M059J (cell line): ENCODE results near the gene ATP5F1D. TPM values are rescaled to one million over a fixed set of nuclear protein-coding genes. Genes with fewer than 3 reads are reported as not detected.
"Not testable (repeated sequence)": the region's sequence is repeated elsewhere in the genome, so short reads cannot be mapped to it uniquely, and the experiment has no call there.

Experiments
- DNase-seq: peaks from one replicate; pipeline ENCODE4 v3.0.0-alpha.2; 2012; ENCODE audit warnings: low read depth
- total RNA-seq: library from RNA; depleted of rRNA; stranded (reverse); fragments of >200 nt; shearing (Covaris generic); gene quantifications from 2 replicates; pipeline ENCODE4 v1.2.3, GENCODE V29; 2014

ATP5F1D gene
- total RNA-seq, 1 experiment from 2014 or later = 69.8 TPM

DNA sequence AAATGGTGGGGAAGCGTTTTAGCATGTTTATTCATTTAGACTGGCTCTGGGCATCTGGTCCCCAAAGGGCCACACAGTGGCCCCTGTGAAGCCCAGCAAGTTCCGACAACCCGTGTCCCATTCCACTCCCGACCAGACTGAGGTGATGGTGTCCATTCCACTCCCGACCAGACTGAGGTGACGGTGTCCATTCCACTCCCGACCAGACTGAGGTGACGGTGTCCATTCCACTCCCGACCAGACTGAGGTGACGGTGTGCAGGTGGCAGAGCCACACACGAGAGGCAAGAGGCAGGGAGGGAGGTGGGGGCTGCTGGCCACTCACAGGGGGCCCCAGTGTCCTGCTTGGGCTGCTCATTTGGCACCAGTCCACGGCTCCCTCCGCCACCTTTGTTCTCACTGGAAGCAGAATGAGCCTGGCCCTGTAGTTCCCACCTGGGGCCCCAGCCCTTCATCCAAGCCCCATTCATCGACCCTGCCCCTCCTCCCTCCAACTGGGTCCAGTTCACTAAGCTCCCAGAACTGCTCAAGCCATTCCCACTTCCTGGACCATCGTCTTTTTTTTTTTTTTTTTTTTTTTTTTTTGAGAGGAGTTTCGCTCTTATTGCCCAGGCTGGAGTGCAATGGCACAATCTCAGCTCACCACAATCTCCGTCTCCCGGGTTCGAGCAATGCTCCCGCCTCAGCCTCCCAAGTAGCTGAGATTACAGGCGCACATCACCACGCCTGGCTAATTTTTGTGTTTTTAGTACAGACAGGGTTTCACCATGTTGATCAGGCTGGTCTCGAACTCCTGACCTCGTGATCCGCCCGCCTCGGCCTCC is 4.9 kb downstream of the ATP5F1D start:
- DNase-seq = not testable (repeated sequence)

DNA sequence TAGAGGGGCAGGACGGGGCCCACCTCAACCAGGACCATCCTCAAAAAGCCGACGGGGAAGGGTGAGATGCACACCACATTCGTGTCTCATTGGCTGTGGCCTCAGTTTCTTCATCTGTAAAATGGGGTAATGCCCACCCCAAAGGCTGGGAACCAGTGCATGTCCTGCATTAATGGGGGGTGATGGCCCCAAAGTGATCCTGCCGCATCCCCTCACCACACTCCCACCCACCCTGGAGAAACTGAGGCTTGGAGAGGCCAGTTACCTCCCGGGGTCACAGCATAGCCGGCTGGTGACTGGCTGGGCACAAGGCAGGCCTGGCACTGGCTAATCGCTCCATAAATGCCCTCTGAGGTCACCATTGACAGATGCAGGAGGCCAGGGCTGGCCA is 6.2 kb downstream of the ATP5F1D start:
- DNase-seq = no peak

DNA sequence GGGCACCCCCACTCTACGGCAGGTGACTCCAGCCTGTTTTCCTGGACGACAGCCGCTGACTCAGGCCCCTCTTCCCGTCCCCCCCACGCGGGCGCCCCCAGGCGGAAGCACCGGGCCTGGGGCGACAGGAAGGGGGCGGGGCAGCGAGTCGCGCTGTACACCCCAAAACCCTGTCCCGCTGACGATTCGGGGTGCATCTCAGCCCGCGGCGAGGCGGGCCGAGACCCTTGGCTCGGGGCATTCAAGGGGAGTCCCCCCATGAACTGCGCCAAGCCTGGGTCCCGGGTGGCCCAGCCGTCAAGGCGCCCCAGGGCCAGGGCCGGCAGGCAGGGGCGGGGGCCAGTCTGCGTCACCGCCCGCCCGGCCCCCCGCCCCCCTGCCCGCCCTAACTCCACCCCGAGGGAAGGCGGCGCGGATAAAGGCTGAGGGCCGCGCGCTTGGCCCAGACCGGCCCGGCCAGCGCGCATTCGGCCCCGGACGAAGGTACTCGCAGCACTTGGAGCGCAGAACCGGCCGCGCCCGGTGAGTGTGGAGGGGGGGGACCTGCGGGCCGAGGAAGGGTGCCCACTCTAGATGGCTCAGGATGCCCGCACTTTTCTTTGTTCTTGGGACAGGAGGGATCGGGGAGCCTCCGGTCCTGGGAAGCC is 6.7 kb downstream of the ATP5F1D start, which contains the start of gene MIDN:
Gene MIDN, plus strand, starts transcription at position 445 of the 647 bp plus-strand sequence. CDS start 1,714 bp downstream, outside the sequence.
- DNase-seq = peak; percentile 89

- no peak for DNase-seq
These were observed 7.3 kb downstream of the ATP5F1D start for GRCh38 chr19:1248786-1249297.

- DNase-seq = peak; percentile 95
These were observed 7.9 kb downstream of the ATP5F1D start for GRCh38 chr19:1249298-1249989.

- no peak for DNase-seq
These were observed 8.5 kb downstream of the ATP5F1D start for GRCh38 chr19:1249990-1250436.

DNA sequence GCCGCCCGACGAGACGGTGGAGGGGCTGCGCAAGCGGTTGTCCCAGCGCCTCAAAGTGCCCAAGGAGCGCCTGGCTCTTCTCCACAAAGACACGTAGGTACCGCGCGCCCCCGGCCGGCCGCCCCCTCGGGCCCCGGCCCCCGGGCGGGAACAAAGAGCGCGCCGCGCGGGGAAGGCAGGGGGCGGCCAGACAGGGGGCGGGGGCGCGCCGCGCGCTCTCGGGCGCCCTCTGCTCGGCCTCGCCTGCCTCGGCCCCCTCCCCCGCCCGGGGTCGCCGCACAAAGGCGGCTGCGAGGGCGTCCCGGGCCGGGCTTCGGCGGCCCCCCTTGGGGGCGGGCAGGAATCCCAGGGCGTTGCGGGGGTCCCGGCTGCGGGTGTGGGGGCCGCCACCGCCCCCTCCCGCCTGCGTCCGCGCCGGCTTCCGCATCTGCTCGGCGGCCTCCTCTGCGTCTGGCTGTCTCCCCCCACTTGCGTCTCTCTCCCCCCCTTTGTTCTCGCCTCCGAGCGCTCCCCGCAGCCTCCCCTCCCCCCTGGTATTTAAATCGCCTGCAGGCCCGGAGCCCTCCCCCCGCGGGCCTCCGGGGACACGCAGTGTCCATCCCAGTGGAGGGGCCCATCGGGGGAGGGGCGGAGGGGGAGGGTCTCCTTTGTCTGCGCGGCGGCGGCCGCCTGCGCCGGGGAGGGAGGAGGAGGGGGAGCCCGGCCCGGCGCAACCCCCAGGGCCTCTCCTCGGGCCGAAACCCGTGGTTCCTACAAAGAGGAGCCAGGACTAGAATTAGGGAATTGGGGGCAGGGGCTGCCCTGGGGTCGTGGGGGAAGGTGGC is 9.1 kb downstream of the ATP5F1D start:
- peak; percentile 49 for DNase-seq

DNA sequence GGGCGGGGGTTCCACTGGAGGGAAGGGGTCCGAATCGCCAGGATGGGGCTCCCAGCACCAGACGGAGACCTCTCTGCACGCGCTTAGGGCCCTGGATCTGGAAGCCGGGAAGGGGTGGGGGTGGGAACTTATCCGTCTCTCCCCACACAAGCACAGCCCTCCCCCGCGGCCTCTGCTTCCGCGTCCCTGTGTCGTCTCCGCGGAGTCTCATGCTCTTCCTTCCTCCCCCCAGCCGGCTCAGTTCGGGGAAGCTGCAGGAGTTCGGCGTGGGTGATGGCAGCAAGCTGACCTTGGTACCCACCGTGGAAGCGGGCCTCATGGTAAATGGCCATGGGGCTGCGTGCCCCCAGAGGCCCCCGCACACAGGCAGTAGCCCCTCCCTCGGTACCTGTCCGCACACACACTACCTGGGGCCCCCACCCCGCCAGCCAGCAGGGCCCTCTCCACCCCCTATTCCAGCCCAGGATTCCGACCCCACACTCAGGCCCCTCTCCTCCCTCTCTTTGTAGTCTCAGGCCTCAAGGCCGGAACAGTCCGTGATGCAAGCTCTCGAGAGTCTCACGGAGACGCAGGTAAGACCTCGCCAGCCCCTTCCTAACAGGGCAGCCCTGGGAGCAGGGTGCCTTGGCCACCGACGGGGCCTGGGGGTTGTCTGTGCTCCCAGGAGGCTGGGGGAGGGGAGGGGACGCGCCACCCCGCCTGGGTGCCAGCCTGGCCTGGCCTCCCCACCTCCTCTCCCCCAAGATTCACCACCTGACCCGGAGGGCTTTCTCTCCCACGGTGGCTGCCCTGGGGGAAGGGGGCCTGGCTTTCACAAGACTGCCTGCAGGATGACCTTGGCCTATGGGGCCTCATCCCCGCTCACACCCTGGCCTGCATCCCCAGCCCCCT is 10.0 kb downstream of the ATP5F1D start:
- peak; percentile 79 for DNase-seq

DNA sequence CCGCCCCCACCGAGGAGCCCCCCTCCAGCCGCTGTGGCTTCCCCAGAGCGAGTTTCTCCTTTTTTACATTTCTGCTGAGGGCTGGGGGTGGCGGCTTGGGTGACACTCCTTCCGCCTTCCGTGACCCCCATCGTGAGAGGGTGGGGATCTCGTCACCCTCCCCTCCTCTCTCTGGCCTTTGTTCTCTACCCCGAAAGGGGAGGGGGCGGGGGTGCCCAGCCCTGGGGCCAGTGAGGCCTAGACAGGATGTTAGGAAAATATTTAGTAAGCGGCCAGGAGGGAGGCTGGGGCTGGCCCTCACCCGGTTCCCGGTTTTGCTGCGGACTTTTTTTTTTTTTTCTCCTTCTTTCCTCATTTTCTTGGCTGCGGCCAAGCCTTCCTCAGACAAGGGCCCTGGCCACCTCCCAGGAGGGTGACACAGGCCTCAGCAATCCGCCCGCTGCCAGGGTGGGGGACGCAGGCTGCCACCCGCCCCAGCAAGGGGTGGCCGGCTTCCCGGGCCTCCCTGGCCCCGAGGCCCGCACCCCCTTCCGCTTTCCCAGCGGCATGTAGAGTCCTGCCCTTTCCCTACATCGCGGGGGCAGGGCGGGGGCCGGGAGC is 10.8 kb downstream of the ATP5F1D start:
- DNase-seq = peak; percentile 97

DNA sequence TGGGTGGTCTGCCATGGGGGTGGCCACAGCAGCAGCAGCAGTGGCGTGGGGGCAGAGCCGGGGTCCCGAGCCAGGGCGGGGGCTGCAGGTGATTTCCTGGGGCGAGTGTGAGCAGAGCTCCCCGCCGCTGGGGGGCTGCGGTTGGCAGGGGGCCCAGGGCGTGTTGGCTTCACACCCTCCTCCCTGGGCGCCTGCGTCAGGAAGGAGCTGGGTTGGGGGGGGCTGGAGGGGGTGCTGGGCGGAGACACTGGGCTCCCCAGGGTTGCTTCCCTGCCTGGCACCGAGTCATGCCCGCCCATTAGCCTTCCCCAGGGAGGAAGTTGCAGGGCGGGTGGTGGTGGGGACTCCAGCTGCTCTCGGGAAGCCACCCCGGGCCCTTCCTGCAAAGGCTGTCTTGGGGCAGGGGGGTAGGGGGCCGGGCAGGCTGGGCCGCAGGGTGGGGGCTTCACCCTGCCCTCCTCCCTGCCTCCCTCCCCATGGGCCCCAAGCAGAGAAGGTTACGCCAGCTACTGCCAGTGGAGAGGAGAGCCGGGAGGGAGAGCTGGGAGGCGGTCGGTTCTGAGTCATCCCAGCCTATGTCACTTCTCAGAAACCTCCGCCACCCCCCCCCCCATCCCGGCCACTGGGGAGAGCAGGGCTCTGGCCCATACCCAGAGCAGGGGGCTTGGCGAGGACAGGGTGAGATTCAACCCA is 11.4 kb downstream of the ATP5F1D start:
- DNase-seq = peak; percentile 97

DNA sequence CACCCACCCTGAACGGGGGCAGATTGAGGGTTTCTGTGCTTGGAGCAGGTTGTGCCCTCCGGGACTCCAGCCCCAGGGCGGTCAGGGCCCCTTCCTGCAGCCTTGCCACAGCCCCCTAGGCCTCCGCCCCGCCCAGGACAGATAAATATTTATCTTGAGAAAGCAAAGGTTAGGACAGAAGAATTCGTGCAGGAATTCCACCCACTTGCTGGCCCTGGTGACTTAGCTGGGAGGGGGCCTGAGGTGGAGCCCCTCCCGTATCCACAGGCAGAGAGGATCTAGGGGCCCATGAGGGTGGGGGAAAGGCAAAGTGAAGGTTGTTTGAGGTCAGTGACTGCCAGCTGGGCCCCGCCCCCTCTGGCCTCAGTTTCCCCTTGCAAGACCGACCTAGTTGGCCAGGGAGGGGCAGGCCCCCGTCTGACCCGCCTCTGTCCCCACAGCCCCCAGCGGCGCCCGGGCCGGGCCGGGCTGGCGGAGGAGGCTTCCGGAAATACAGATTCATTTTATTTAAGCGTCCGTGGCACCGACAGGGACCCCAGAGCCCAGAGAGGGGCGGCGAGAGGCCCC is 12.0 kb downstream of the ATP5F1D start:
- no peak for DNase-seq

- DNase-seq = no peak
These were observed 12.6 kb downstream of the ATP5F1D start for GRCh38 chr19:1254081-1254527.

DNA sequence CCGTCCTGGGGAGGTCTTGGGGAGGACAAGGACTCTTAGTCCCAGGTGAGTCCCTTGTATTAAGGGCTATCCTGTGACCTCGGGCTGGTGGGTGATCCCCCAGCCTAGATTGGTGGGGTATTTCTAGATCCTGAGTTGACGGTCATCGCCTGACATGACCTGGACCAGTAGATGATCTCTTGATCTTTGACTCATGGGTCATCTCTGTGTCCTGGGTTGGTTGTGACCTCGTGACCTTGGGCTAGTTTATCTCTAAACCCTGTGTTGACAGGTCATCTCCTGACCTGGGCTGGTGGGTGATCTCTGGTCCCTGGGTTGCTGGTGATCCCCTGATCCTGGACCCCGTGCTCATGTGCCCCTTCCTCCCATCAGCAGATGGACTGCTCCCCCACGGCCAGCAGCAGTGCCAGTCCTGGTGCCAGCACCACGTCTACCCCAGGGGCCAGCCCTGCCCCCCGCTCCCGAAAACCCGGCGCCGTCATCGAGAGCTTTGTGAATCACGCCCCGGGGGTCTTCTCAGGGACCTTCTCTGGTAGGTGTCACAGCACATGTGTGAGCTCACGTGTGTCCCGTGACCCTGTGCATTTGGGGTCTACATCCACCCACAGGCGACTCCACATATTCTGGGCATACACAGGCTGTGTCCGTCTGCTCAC is 13.1 kb downstream of the ATP5F1D start:
- no peak for DNase-seq

GRCh38 chr19:1255186-1256161 is 13.9 kb downstream of the ATP5F1D start:
- DNase-seq = no peak

GRCh38 chr19:1256646-1257474 is 15.3 kb downstream of the ATP5F1D start:
- DNase-seq = no peak
